Activated CD4-positive, alpha-beta memory T cell treated with anti-CD3 and anti-CD28 coated beads, Interleukin-2, amount 10 ng/mL, durations not matched to agents 7 days and 5 days (primary cell): ENCODE data around the gene KCNK16. TPM values are rescaled to one million over a fixed set of nuclear protein-coding genes. Genes with fewer than 3 reads are reported as not detected.

ENCODE experiments used
- CTCF ChIA-PET: fragments of 350-600 bp; sonication (Branson Sonifier 250); formaldehyde crosslinking; loops from one replicate; lab custom pipeline; 2021; ENCODE audit warnings: antibody characterized with exemption, inconsistent platforms; lab: Charles Lee
- POLR2A ChIA-PET: fragments of 350-600 bp; sonication (Branson Sonifier 250); formaldehyde crosslinking; loops from one replicate; lab custom pipeline; 2021; ENCODE audit warnings: antibody characterized with exemption; lab: Charles Lee
- DNase-seq: peaks from one replicate; pipeline ENCODE4 v3.0.0-alpha.2; 2020
- H3K27ac Mint-ChIP-seq: one replicate; pipeline ENCODE4 v1.8.0; 2021; ENCODE audit warnings: mild to moderate bottlenecking, mixed read lengths
- H3K27me3 Mint-ChIP-seq: one replicate; pipeline ENCODE4 v1.8.0; 2021; ENCODE audit warnings: mixed read lengths
- H3K36me3 Mint-ChIP-seq: one replicate; pipeline ENCODE4 v1.8.0; 2021; ENCODE audit warnings: low read depth, mixed read lengths
- H3K4me1 Mint-ChIP-seq: one replicate; pipeline ENCODE4 v1.8.0; 2021; ENCODE audit warnings: mixed read lengths
- H3K4me3 Mint-ChIP-seq: one replicate; pipeline ENCODE4 v1.8.0; 2021; ENCODE audit warnings: mild to moderate bottlenecking, mixed read lengths
- H3K9me3 Mint-ChIP-seq: one replicate; pipeline ENCODE4 v1.8.0; 2021; ENCODE audit warnings: mixed read lengths
- total RNA-seq, 2 experiments: library from RNA; stranded (reverse); gene quantifications; one replicate each; pipeline ENCODE4 v1.2.3, GENCODE V29; 2021

The KCNK16 gene
- total RNA-seq, 2 experiments from 2014 or later: not detected

DNA sequence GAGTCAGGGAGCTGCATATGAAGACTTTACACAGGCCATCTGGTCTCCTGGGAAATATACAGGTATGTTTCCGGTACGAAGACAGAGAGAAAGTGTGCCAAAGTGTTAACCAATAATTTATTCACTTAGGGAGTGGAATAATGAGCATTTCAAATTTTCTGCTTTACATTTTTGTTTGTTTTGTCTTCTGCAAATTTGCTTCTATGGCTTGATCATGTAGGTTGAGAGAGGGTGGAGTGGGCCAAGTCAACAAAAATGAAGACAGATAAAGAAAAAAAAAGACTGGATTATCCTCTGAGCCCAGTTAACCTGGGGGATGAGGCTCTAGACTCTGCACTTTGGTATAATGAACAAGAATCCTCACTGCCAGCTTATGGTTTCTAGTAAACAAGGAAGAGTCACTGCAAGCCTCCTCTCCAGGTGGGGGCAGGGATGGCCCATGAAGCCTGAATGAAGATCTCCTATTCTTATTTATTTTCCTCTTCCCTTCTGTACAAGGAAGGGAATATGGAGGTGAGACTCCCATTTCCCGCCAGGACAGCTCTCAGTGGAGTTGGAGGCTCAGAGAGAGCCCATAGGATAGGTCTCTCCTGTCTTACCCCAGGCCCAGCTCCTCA, 46.0 kb downstream of the KCNK16 start:
- ChIA-PET CTCF (interaction anchor here (0.9 kb wide), 1 partner anchor 26 kb away, joined by 4 read pairs; no protein-coding TSS in a partner anchor), POLR2A (no interaction called here)
- H3K4me3 Mint-ChIP-seq: no peak overlapping the region
- H3K27ac Mint-ChIP-seq: no peak overlapping the region
- H3K9me3 Mint-ChIP-seq: no peaks in the 10 kb centered on the region
- no peak for DNase-seq
- peaks cover 2% of the 10 kb centered on the region for H3K4me1 Mint-ChIP-seq
- H3K36me3 Mint-ChIP-seq: no peaks in the 10 kb centered on the region
- H3K27me3 Mint-ChIP-seq: peaks cover 6% of the 10 kb centered on the region

- Mint-ChIP-seq H3K4me1 (no peaks in the 10 kb centered on the region), H3K9me3 (no peaks in the 10 kb centered on the region), H3K36me3 (no peaks in the 10 kb centered on the region), H3K4me3 (no peak overlapping the region), H3K27me3 (peaks cover 6% of the 10 kb centered on the region), H3K27ac (no peak overlapping the region)
- ChIA-PET CTCF (no interaction called here), POLR2A (no interaction called here)
- no peak for DNase-seq
Measured at GRCh38 chr6:39274903-39275302, 47.6 kb downstream of the KCNK16 start.

- H3K27ac Mint-ChIP-seq: no peak overlapping the region
- POLR2A ChIA-PET: no interaction called here
- DNase-seq: no peak
- CTCF ChIA-PET: no interaction called here
- no peaks in the 10 kb centered on the region for H3K9me3 Mint-ChIP-seq
- H3K27me3 Mint-ChIP-seq: peaks cover 6% of the 10 kb centered on the region
- no peak overlapping the region for H3K4me3 Mint-ChIP-seq
- no peaks in the 10 kb centered on the region for H3K36me3 Mint-ChIP-seq
- no peaks in the 10 kb centered on the region for H3K4me1 Mint-ChIP-seq
Measured at GRCh38 chr6:39274471-39274870, 48.0 kb downstream of the KCNK16 start.

DNA sequence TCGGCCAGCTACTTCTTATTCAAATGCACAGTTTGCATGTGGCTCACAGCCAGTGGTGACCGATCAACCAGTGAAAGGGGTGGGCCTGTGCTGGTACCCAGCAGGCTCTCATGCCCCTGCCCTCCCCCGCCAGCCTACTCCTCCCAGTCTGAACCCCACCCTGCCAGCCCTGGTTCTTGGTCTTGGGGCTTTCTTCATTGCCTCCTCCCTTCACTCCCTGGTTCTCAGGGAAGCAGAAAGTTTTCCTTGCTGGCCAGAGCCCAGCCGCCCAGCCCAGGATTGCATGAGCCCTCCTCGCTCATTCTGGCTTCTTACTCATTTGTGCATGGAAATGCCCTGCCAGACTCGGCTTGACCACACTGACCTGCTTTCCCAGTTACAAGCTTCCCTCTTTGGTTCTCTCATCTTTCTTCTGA, 49.1 kb downstream of the KCNK16 start:
- Mint-ChIP-seq H3K27ac (no peak overlapping the region), H3K4me1 (no peaks in the 10 kb centered on the region), H3K4me3 (no peak overlapping the region), H3K27me3 (peaks cover 6% of the 10 kb centered on the region), H3K9me3 (no peaks in the 10 kb centered on the region), H3K36me3 (no peaks in the 10 kb centered on the region)
- ChIA-PET CTCF (no interaction called here), POLR2A (no interaction called here)
- DNase-seq: no peak

DNA sequence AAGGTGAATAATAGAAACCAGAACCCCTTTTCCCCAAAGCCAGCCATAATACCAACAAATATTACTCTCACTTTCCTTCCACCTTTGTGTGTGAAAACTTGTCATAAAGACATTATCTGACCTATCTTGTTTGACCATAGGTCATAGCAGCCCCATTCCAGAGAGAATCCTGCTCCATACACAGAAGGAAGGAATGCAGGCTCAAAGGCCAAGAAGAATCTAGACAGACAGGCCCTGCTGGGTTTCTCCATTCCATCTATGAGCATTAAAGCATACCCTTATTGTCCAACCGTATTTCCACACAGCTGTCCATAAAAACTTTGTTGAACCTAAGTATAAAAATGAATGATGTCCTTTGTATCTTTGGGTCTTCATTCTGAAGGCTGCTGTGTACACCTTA, 52.5 kb downstream of the KCNK16 start:
- CTCF ChIA-PET: no interaction called here
- Mint-ChIP-seq H3K4me3 (no peak overlapping the region), H3K27me3 (no peaks in the 10 kb centered on the region)

DNA sequence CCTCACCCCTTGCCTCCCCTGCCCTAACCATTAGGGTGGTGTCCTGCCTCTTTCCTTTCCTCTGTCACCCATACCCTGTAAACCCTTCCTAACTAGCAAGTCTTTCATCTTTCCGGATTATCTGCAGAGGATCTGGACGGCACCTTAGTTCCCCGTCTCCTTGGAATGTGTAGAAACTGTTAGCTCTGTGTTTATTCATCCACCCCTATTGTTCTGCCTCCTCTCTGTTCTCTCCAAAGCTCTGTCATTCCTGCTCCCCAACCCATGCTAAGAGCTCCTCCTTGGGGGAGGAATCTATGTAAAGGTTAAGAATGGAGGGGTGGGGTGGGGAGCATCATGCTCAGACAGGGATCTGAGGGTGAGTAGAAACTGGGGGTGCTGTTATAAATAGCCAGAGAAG, 53.8 kb downstream of the KCNK16 start:
- CTCF ChIA-PET: interaction anchor here (0.6 kb wide), 1 partner anchor 420 kb away, joined by 4 read pairs; no protein-coding TSS in a partner anchor

More for the DNA sequence above, 52.5 kb downstream of the KCNK16 start:
- Mint-ChIP-seq H3K36me3 (no peaks in the 10 kb centered on the region), H3K4me1 (no peaks in the 10 kb centered on the region), H3K27ac (no peak overlapping the region), H3K9me3 (no peaks in the 10 kb centered on the region)
- POLR2A ChIA-PET: no interaction called here
- no peak for DNase-seq

GRCh38 chr6:39268171-39268570, 54.3 kb downstream of the KCNK16 start:
- CTCF ChIA-PET: interaction anchor here (0.6 kb wide), 1 partner anchor 419 kb away, joined by 4 read pairs; no protein-coding TSS in a partner anchor
- H3K27ac Mint-ChIP-seq: no peak overlapping the region
- H3K27me3 Mint-ChIP-seq: peaks cover 4% of the 10 kb centered on the region
- DNase-seq: no peak
- H3K9me3 Mint-ChIP-seq: no peaks in the 10 kb centered on the region
- H3K4me3 Mint-ChIP-seq: no peak overlapping the region
- POLR2A ChIA-PET: no interaction called here
- H3K36me3 Mint-ChIP-seq: no peaks in the 10 kb centered on the region
- peaks cover 2% of the 10 kb centered on the region for H3K4me1 Mint-ChIP-seq

More for the DNA sequence above, 53.8 kb downstream of the KCNK16 start:
- H3K27ac Mint-ChIP-seq: no peak overlapping the region
- H3K27me3 Mint-ChIP-seq: peaks cover 2% of the 10 kb centered on the region
- peaks cover 2% of the 10 kb centered on the region for H3K4me1 Mint-ChIP-seq
- no peaks in the 10 kb centered on the region for H3K36me3 Mint-ChIP-seq
- H3K9me3 Mint-ChIP-seq: no peaks in the 10 kb centered on the region
- POLR2A ChIA-PET: no interaction called here
- no peak overlapping the region for H3K4me3 Mint-ChIP-seq
- no peak for DNase-seq

GRCh38 chr6:39266782-39267355, 55.6 kb downstream of the KCNK16 start:
- Mint-ChIP-seq H3K27ac (no peak overlapping the region), H3K4me1 (peaks cover 2% of the 10 kb centered on the region), H3K9me3 (no peaks in the 10 kb centered on the region), H3K27me3 (peaks cover 7% of the 10 kb centered on the region), H3K36me3 (no peaks in the 10 kb centered on the region), H3K4me3 (no peak overlapping the region)
- no peak for DNase-seq
- ChIA-PET POLR2A (no interaction called here), CTCF (interaction anchor here (1.2 kb wide), 1 partner anchor 38 kb away, joined by 3 read pairs; the partner anchor contains the start of gene KCNK5)

GRCh38 chr6:39266375-39266774, 56.1 kb downstream of the KCNK16 start:
- H3K4me1 Mint-ChIP-seq: peaks cover 2% of the 10 kb centered on the region
- H3K4me3 Mint-ChIP-seq: no peak overlapping the region
- CTCF ChIA-PET: no interaction called here
- H3K27ac Mint-ChIP-seq: no peak overlapping the region
- no peaks in the 10 kb centered on the region for H3K36me3 Mint-ChIP-seq
- POLR2A ChIA-PET: no interaction called here
- H3K27me3 Mint-ChIP-seq: peaks cover 9% of the 10 kb centered on the region
- H3K9me3 Mint-ChIP-seq: no peaks in the 10 kb centered on the region
- DNase-seq: no peak

Other genes with a start within 250 kb of the KCNK16 start
- gene SAYSD1, start 207.5 kb downstream of the KCNK16 start, total RNA-seq: 10 to 100 TPM; 10.4 to 11.0 TPM
- gene KCNK5, start 93.2 kb downstream of the KCNK16 start, total RNA-seq: 1 to 10 TPM; 8.6 to 9.2 TPM
- gene KCNK17, start 8.3 kb downstream of the KCNK16 start, total RNA-seq: not detected